KMS-11 (cell line): Measurements from ENCODE around the gene POLDIP3.
"Not testable (repeated sequence)": the region's sequence is repeated elsewhere in the genome, so short reads cannot be mapped to it uniquely, and the experiment has no call there.

Source experiments
- H2AFZ ChIP-seq: fragments of 200-600 bp; sonication (generic); 2 replicates; pipeline ENCODE4 v1.6.1; 2016; ENCODE audit warnings: antibody characterized with exemption, mixed run types, low read depth
- H3K27ac ChIP-seq: fragments of 200-600 bp; sonication (generic); 2 replicates; pipeline ENCODE4 v1.6.1; 2016; ENCODE audit warnings: mild to moderate bottlenecking, mixed run types
- H3K27me3 ChIP-seq: fragments of 200-600 bp; sonication (generic); 2 replicates; pipeline ENCODE4 v1.6.1; 2017; ENCODE audit warnings: mild to moderate bottlenecking, low read depth, mixed run types, moderate library complexity; ENCODE audit not compliant: insufficient read depth
- H3K36me3 ChIP-seq: fragments of 200-600 bp; sonication (generic); 2 replicates; pipeline ENCODE4 v1.6.1; 2017; ENCODE audit warnings: mild to moderate bottlenecking, mixed run types; ENCODE audit not compliant: insufficient read depth
- H3K4me1 ChIP-seq: fragments of 200-600 bp; sonication (generic); 2 replicates; pipeline ENCODE4 v1.6.1; 2016; ENCODE audit warnings: mild to moderate bottlenecking, low read depth, mixed run types; ENCODE audit not compliant: poor library complexity, severe bottlenecking
- H3K4me2 ChIP-seq: fragments of 200-600 bp; sonication (generic); 2 replicates; pipeline ENCODE4 v1.7.0; 2016; ENCODE audit warnings: mild to moderate bottlenecking, mixed run types
- H3K4me3 ChIP-seq: fragments of 200-600 bp; sonication (generic); IDR thresholded peaks from 2 replicates; pipeline ENCODE4 v1.6.1; 2017; ENCODE audit warnings: low read depth, low read length, mixed read lengths; ENCODE audit not compliant: insufficient read depth
- H3K79me2 ChIP-seq: fragments of 200-600 bp; sonication (generic); 2 replicates; pipeline ENCODE4 v1.6.1; 2016; ENCODE audit warnings: low read depth, mixed run types; ENCODE audit not compliant: insufficient read depth
- H3K9ac ChIP-seq: fragments of 200-600 bp; sonication (generic); 2 replicates; pipeline ENCODE4 v1.6.1; 2016; ENCODE audit warnings: mild to moderate bottlenecking, mixed run types
- H4K20me1 ChIP-seq: fragments of 200-600 bp; sonication (generic); 2 replicates; pipeline ENCODE4 v1.6.1; 2016; ENCODE audit warnings: mild to moderate bottlenecking, mixed run types; ENCODE audit not compliant: insufficient read depth
- CTCF ChIP-seq: fragments of 200-600 bp; sonication (generic); conservative IDR thresholded peaks from 2 replicates; pipeline ENCODE4 v1.6.1; 2017; ENCODE audit warnings: low read depth, mild to moderate bottlenecking, antibody characterized with exemption, low read length, moderate library complexity, mixed read lengths

The POLDIP3 gene

GRCh38 chr22:42608136-42608822 is 6.4 kb downstream of the POLDIP3 start:
- H2AFZ ChIP-seq: no peak overlapping the region
- no peak for TF ChIP-seq CTCF
- H3K27me3 ChIP-seq: no peaks in the 10 kb centered on the region
- no peak overlapping the region for H3K4me2 ChIP-seq
- H3K9ac ChIP-seq: no peak overlapping the region
- no peaks in the 10 kb centered on the region; the same call in 1 of the 2 replicates for H3K36me3 ChIP-seq
- H3K27ac ChIP-seq: no peak overlapping the region
- H3K4me3 ChIP-seq: no peak overlapping the region
- H3K79me2 ChIP-seq: peaks cover 97% of the 10 kb centered on the region
- peaks cover 14% of the 10 kb centered on the region for H3K4me1 ChIP-seq
- no peaks in the 10 kb centered on the region; the same call in 1 of the 2 replicates for H4K20me1 ChIP-seq

GRCh38 chr22:42607641-42608040 is 7.0 kb downstream of the POLDIP3 start:
- not testable (repeated sequence) for H4K20me1 ChIP-seq

DNA sequence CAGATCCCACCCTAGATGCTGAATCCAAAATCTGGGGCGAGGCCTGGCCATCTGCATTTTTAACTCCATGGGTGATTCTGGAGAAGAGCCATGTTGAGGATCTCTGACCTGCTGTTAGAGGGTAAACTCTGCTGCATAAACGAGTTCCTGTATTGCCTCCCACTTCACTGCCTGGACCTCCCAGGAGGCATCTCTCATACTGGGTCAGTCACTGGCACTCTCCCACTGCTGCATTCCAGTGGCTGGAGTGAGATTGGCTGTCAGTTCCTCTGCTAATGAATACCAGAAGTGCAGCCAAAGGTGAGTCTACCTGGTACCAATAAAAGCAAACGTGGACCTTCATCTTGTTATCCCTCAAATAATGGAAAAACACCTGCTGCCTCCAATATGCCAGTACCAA is 10.3 kb downstream of the POLDIP3 start:
- H3K4me1 ChIP-seq: no peaks in the 10 kb centered on the region
- no peak overlapping the region for H2AFZ ChIP-seq
- no peak overlapping the region for H3K4me2 ChIP-seq
- H3K79me2 ChIP-seq: peaks cover 83% of the 10 kb centered on the region
- no peak overlapping the region for H3K4me3 ChIP-seq
- H3K27me3 ChIP-seq: no peaks in the 10 kb centered on the region
- peaks cover 3% of the 10 kb centered on the region; the same call in 1 of the 2 replicates for H3K36me3 ChIP-seq
- no peaks in the 10 kb centered on the region; the same call in 1 of the 2 replicates for H4K20me1 ChIP-seq
- H3K9ac ChIP-seq: no peak overlapping the region
- H3K27ac ChIP-seq: no peak overlapping the region
- no peak for TF ChIP-seq CTCF

More at GRCh38 chr22:42607641-42608040, 7.0 kb downstream of the POLDIP3 start:
- H3K79me2 ChIP-seq: peaks cover 97% of the 10 kb centered on the region
- not testable (repeated sequence) for H3K27ac ChIP-seq, H3K27me3 ChIP-seq, H2AFZ ChIP-seq, H3K4me1 ChIP-seq, H3K4me2 ChIP-seq, H3K9ac ChIP-seq, H3K4me3 ChIP-seq, H3K36me3 ChIP-seq

DNA sequence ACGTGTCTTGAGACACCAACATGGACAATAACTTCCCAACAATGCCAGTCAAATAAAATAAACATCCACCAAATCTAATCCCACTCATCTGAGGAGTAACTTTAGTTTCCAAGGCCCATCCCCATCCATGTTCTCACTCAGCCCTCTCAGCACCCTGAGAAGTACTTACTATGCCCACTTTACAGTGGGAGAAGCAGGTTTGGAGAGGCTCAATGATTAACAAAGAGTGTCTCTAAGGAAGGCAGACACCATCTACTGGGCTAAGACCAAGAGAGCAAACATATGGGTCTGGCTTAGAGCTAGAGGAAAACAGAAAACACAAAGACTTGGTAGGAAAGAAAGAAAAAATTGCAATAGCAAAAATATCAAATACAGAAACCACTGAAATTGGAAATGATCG is 11.3 kb downstream of the POLDIP3 start:
- no peaks in the 10 kb centered on the region for H3K4me1 ChIP-seq
- H3K9ac ChIP-seq: no peak overlapping the region
- no peaks in the 10 kb centered on the region for H3K27me3 ChIP-seq
- H3K4me2 ChIP-seq: no peak overlapping the region
- peaks cover 11% of the 10 kb centered on the region; the same call in 1 of the 2 replicates for H3K36me3 ChIP-seq
- no peak overlapping the region for H3K4me3 ChIP-seq
- H3K79me2 ChIP-seq: peaks cover 73% of the 10 kb centered on the region
- no peak overlapping the region for H2AFZ ChIP-seq
- H3K27ac ChIP-seq: no peak overlapping the region
- TF ChIP-seq CTCF: no peak
- no peaks in the 10 kb centered on the region; the same call in 1 of the 2 replicates for H4K20me1 ChIP-seq

DNA sequence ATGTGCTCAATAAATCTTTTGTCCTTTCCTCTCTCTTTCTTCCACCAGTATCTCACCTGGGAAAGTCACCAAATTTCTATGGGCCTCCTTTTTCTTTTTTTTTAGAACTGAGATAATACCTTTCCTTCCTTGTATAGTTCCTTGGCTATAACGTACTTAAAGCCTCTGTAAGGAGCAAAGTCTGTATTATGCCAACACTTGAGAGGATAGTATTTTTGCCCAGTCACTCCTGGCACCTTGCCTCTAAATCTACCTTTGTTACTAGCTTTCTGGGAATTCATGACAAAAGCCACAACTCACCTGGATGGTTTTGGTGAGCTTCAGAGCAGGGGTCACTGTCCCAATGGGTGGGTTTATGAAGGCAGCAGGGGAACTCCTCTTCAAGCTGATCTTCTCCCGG is 12.2 kb downstream of the POLDIP3 start:
- Histone ChIP-seq H3K27me3 (no peaks in the 10 kb centered on the region), H3K4me3 (no peak overlapping the region), H3K27ac (no peak overlapping the region), H2AFZ (no peak overlapping the region), H3K9ac (no peak overlapping the region), H3K36me3 (peaks cover 12% of the 10 kb centered on the region; the same call in 1 of the 2 replicates), H3K4me2 (no peak overlapping the region), H3K4me1 (no peaks in the 10 kb centered on the region), H3K79me2 (peaks cover 65% of the 10 kb centered on the region), H4K20me1 (no peaks in the 10 kb centered on the region; the same call in 1 of the 2 replicates)
- TF ChIP-seq CTCF: no peak
